22Rv1 (cell line): ENCODE measurements around the gene GMCL2.

Source experiments
- H3K27ac ChIP-seq: fragments of 450-650 bp; 2 replicates; pipeline ENCODE4 v1.5.1; 2017
- CTCF ChIP-seq: fragments of 450-650 bp; IDR thresholded peaks from 2 replicates; pipeline ENCODE4 v1.5.1; 2017; ENCODE audit warnings: mild to moderate bottlenecking
- ZFX ChIP-seq: fragments of 450-650 bp; IDR thresholded peaks from 2 replicates; pipeline ENCODE4 v1.6.1; 2017; ENCODE audit warnings: antibody characterized with exemption, borderline replicate concordance

The GMCL2 gene

DNA sequence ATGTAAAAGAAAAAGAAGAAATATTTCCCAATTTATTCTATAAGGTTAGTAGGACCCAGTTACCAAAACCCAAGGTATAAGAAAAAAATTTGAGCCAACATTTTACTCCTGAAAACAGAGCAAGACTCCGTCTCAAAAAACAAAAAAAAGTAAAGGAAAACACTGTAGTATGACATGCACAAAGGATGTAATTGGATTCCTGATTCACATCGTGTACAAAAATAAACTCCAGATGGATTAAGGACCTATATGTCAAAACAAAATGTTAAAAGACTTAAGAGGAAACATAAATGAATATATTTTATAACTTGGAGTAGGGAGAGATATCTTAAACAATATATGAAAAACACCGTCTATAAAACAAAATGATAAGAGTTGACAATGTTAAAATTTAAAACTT, 31.7 kb upstream of the GMCL2 start:
- TF ChIP-seq CTCF: no peak
- TF ChIP-seq ZFX: no peak
- no peak overlapping the region for H3K27ac ChIP-seq

GRCh38 chr5:178218237-178218776, 31.1 kb upstream of the GMCL2 start:
- TF ChIP-seq ZFX (no peak), CTCF (no peak)
- H3K27ac ChIP-seq: no peak overlapping the region

- no peak overlapping the region for H3K27ac ChIP-seq
- no peak for TF ChIP-seq CTCF
- no peak for TF ChIP-seq ZFX
Measured at GRCh38 chr5:178216779-178217178, 29.6 kb upstream of the GMCL2 start.

- TF ChIP-seq CTCF (no peak), ZFX (no peak)
- no peak overlapping the region for H3K27ac ChIP-seq
Measured at GRCh38 chr5:178216088-178216534, 28.9 kb upstream of the GMCL2 start.

DNA sequence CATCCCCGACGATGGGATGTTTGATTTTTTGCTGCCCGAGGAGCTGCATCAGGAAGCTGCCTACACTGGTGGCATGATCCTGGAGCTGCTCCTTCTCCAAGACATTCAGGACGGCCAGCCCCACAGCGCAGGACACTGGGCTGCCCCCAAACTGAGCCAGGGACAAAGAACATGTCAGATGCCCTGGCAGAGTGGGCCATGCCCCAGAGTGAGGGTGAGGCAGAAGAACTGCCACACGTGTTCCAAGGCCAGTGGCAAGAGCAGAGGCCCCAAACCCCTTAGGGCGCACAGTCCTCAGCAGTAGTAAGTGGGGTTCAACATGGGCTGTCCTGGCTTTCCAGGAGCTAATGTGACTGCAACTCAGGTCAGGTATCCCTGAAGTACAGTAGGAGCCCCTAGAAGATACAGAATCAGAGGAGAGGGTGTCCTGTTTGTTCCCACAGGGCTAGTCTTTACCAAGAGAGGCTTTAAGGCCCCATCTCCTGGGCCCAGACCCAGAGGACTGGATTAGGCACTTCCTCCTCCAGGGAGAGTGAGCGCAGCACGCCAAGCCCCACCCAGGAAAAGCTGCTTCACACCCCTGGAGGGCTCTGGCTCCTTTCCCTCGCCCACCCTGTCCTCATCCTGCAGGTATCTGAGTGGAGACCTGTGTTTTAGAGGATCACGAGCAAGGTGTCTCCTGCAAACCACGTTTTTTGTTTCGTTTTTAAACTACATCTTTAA, 28.3 kb upstream of the GMCL2 start:
- H3K27ac ChIP-seq: 0 out of 2 replicates have a peak overlapping the region, but pooled peaks have one; percentile 10
- TF ChIP-seq ZFX (no peak), CTCF (no peak)

GRCh38 chr5:178214160-178214803, 27.1 kb upstream of the GMCL2 start:
- peak overlapping the region; percentile 53; the same call in 1 of the 2 replicates for H3K27ac ChIP-seq
- TF ChIP-seq ZFX (no peak), CTCF (no peak)

DNA sequence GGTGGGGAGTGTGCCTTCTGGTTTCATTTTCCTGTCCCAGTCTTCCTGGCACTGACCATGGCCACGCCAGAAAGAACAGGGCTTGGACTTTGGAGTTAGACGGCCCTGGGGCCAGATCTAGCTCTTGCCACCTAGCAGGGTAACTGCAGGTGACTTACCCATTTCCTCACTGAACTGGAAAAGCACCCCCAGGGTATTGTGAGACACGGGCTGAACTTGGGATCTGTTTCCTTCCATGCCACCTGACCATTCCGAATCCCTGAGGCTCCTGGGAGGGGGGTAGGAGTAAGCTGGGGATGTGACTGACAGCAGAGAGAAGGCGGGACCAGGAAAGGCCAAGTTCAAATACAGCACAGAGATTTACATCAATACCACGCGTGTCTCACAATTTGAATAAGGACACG, 26.6 kb upstream of the GMCL2 start:
- TF ChIP-seq ZFX (no peak), CTCF (no peak)
- H3K27ac ChIP-seq: peak overlapping the region; percentile 53
